Breast epithelium (tissue), 3 donors: Measurements from ENCODE around the gene ACOT4.

Source experiments
- CTCF ChIP-seq, 3 donors: fragments of 450-650 bp; IDR thresholded peaks; one replicate each; pipeline ENCODE4 v1.5.1; 2016 to 2017; ENCODE audit warnings: antibody characterized with exemption in 3 of 3, mild to moderate bottlenecking in 3 of 3, moderate library complexity in 3 of 3
- POLR2A ChIP-seq: fragments of 450-650 bp; IDR thresholded peaks from one replicate; pipeline ENCODE4 v1.6.1; 2016; ENCODE audit warnings: antibody characterized with exemption, mild to moderate bottlenecking, moderate library complexity
- POLR2AphosphoS5 ChIP-seq, 3 donors: sonication (generic); formaldehyde crosslinking; IDR thresholded peaks; one replicate each; pipeline ENCODE4 v1.6.1; 2017; ENCODE audit warnings: antibody characterized with exemption in 3 of 3

GRCh38 chr14:73612339-73613045 is 20.8 kb downstream of the ACOT4 start, which contains the start of gene ACOT6:
- no peak for TF ChIP-seq POLR2A
- no peak for TF ChIP-seq CTCF (IDR thresholded peaks at IDR 0.05)
- no peak for TF ChIP-seq POLR2AphosphoS5 (IDR thresholded peaks at IDR 0.05)
